Stimulated activated CD4-positive, alpha-beta T cell treated with anti-CD3 and anti-CD28 coated beads, Interleukin-2, amount 100 ng/mL, for 4 hours (primary cell): ENCODE data around the gene SMG6.

Source experiments
- DNase-seq: peaks from one replicate; pipeline ENCODE4 v3.0.0-alpha.2; 2020; ENCODE audit warnings: low read depth

Gene SMG6

DNA sequence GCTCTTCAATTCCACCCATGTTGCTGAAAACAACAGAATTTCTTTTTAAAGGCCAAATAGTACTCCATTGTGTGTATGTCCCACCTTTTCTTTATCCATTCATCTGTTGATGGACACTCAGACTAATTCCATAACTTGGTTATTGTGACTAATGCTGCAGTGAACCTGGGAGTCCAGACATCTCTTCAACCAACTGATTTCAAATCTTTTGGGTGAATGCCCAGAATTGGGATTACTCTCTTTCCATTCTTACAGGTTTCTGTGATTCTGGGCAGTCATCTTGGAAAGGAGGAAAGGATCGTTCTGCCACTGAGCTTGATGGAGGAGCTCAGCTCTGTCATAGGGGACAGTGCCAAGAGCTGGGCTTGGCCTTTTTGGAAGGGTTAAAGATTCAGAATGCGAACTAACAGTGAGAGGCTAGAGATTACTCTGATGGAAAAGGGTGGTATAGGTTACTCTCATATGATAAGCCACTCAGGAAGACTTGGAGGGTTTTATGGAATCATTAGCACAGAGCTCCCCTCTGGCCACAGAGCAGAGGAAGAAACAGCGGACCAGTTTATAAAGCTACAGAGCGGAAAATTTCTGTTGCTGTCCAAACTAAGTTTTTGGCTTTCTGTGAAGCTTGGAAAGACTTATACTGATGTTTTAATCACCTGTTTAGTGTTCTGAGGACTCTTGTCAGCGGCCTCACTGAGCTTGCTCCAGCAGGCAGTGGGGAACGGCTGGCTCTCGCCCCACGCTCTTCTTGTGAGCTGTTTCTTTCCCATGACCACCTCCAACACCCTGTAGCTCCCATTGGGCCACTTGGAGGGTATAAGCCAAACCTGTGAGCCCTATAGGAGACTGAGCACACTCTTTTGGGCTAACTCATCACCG is 200.4 kb downstream of the SMG6 start:
- no peak for DNase-seq

DNA sequence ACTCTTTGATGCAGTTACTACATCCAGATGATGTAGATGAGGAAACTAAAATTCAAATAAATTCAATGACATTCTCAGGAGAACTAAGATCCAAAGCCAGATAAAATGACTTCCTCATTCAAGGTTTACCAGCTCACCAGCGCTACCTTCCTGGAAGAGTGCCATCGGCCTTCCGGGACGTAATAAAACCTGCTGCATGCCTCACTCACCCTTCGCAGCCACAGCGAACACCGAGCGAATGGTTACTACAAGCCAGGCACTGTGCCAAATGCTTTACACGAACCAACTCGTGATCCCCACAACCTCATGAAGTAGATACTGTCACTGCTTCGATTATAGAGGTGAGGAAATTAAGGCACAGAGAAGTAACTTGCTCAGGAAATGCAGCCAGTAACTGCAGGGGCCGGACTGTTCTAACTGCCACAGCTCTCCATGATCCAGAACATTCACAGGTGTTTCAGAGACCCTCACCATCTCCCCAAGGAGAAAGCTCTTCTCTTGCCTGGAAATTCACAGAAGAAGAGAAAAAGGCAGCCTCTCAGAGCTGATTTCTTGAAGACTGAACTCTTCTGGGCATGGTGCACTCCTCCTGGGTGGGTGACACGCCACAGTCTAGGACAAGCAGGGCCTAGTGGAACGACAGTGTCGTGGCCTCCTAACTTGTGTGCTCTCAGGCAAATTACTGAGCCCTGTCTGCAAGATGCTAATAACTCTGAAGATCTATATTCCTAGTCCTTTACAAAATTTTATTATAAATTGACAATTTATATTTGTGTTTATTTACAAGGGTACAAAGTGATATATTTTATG is 201.9 kb downstream of the SMG6 start:
- peak; percentile 20 for DNase-seq

DNA sequence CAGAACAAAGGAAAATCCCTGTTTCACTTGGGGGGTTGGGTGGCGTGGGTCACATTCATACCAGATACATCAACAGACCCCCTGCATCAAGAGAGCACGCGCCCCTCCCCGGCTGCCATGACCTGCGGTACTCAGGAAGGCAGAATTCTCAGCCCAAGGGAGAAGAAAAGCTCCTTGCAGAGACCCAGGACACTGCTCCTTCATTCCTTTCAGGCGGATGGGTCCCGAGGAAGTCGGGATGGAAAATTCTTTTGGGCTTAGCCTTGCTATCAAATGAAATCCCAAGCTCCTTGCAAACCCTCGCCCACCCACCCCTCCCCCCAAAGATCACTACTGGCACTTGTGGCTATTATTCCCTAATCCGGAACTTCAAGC is 208.1 kb downstream of the SMG6 start:
- no peak for DNase-seq

DNA sequence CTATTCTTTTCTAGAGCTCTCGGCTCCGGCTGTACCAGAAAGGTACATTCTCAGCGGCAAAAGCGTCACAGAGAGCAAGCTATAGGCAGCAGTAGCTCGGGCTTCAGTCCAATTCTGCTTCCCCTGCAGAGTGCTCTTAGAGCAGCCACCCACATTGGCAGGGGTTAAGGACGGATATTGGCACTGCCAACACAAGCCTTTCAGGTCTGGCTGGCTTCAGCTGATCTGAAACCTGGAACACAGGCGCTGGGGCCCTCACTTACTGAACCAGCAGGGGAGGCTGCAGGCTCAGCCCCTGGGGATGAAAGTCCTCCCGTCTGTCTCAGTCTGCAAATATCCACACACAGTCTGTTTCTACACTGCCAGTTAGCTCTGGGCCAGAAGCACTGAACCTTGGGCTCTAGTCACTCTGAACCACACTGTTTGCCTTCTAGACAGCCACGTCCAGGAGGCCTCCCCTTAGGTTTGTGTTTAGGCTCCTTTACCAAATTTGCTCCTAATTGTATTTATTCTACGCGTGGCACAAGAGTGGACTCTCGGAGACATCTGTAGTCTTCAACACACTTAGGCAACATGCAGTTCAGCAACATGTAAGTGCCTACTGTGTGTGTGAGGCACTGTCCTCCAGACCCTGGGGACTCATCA is 208.6 kb downstream of the SMG6 start:
- DNase-seq = no peak

DNA sequence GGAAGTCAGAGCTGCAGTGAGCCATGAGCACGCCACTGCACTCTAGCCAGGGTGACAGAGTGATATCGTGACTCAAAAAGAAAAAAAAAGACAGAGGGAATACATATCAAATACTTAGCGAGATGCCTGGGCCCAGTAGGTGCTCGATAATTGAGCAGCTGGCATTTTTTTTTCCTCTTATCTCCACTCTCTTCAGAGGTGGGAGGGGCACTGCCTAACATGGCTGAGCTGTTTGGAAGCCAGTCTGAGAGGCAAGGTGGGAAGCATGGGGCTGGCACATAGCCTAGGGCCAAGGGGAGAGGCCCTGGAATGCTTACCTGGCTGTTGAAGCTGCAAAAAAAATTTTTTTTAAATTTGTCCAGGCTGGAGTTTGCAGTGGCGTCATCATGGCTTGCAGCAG is 210.2 kb downstream of the SMG6 start:
- no peak for DNase-seq

DNA sequence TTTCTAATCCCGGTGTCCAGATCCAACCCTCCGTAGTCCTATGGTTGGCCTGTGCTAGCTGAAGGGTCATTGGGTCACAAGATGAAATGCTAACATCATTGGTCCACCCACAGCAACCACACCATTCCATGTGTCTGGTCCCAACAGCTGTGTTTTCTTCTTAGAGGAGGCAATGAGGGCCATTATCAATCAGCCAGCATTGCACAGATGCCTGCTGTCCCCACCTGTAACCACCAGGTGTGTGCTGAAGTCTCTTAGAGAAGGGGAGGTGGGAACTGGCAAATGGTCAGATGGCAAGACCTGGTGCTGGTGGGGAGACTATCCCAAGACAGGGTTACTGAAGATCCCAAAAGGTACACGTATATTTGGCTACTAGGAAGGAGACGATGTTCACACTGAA is 211.3 kb downstream of the SMG6 start:
- no peak for DNase-seq

DNA sequence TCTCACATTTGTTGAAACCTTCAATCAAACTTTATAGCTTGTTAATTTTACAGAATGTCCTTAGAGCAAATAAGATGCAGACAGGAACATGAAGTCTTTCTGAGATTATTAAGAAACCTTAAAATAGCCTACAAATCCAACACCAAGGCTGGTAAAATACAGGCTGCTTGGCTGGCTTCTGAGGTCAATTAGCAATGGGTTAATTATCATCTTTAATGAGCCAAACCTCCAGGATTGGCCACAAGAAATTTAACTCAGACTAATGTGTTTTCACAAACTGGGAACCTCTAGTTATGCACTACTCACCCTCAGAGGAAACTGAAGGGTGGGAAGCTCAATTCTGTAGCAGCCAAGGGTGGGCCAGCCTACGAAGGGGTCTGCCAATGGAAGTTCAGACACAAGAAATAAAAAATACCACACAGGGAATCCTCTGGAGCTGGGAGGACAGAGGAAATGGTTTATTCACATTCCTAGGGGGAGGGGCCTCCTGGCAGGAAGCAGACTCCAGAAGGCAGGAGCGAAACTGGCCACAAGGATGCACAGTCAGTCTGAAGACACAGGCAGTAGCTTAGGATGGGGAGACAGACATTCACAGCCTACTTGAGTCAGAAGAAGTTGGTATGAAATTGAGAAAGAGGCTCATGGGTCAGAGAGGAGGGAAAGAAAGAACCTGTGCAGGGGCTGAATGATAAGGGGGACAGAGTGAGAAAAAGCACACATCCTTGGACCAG is 212.6 kb downstream of the SMG6 start:
- no peak for DNase-seq

- peak; percentile 27 for DNase-seq
These were observed 213.4 kb downstream of the SMG6 start for GRCh38 chr17:2090210-2090641.

- DNase-seq = no peak
These were observed 214.6 kb downstream of the SMG6 start for GRCh38 chr17:2089021-2089422.

- peak; percentile 17 for DNase-seq
These were observed 215.9 kb downstream of the SMG6 start for GRCh38 chr17:2087597-2088211.

DNA sequence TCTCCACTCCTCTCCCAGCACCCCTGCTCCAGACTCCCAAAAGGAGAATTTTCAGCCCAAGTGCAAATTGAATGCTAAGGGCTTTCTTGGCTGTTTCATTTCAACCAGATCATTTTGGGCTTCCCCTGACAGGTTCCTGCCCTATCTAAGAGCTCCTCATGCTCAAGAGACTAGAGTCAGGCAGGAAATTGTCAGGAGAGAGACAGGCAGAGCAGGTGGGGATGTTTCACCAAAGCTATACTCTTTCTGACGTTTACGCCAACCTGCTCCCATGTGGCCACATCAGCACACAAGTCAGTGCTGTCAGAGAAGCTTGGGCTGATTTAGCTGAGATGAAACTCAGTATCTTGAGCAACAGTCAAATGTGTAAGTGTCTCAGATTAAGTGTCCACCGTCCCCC is 217.3 kb downstream of the SMG6 start:
- DNase-seq = no peak

- DNase-seq = no peak
These were observed 218.0 kb downstream of the SMG6 start for GRCh38 chr17:2085648-2085949.

DNA sequence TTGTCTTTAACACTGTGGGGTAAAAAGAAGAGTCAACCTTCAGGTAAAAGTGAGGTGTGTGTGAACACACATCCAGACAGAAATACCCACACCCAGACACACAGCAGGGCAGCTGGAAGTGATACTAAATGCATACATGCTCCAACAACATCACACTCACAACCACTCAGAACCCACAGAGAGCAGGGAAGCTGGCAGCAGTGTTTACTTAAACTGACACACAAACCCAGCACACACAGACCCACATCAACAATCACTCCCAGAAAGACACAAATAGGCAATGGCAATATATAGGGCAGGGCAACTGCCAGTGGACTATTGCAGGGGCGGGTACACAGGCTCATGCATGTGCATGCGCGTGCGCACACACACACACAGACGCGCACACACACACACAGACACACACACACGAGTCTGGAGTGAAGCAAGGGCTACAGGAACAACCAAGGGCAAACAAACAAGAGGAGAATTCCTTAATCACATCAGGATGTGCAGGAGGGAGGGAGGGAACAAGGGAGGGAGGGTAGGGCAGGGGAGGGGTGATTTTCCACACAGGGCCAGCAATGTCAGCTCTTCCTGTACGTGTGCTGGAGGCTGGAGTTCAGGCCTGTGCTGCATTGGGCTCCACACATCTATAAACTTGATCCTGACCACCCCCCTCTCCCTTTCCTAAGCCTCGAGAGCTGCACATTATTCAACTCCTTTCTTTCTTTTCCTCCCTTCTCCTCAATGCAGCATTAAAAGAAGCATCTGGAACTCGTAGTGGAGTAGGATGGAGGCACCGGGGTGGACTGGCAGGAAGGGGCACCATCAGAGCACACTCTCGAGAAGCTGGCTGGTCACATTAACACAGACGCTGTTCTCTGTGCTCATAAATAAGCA is 218.6 kb downstream of the SMG6 start:
- no peak for DNase-seq

GRCh38 chr17:2084036-2084765 is 219.4 kb downstream of the SMG6 start:
- no peak for DNase-seq

GRCh38 chr17:2083613-2084035 is 220.0 kb downstream of the SMG6 start:
- no peak for DNase-seq

DNA sequence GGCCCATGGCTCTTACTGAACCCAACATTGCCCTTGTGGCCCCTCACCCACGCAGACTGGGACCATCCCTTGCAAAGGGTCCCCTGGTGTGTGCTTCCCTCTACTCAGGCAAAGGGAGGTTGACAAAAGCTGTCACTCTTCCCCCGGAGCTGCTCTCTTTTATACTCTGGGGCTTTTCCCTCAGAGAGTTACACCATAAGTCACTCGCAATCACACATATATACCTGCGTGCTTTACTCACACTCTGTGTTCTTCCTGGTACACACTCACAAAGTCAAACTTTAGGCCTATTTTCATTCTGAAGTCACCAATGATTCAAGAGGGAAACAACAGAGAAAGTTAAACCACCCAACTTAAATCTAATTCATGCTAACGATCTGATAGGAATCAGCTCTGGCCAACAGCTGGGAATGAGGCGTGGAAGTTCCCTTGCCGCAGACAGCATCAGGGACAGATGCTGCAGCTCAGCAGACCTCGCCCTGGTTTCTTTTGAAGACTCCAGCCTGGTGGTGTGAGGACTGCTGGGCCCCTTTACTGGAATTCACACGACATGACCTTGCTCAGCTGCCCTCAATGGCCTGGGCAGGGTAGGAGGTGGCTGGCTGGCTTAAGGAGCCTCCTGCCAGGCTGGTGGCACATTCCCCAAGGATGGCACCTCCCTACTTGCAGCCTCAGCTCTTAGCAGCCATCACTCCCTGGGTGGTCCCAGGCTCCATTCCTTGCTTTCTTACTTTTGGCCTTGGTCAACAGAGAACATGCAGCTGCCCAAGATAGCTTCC is 221.4 kb downstream of the SMG6 start:
- no peak for DNase-seq

DNA sequence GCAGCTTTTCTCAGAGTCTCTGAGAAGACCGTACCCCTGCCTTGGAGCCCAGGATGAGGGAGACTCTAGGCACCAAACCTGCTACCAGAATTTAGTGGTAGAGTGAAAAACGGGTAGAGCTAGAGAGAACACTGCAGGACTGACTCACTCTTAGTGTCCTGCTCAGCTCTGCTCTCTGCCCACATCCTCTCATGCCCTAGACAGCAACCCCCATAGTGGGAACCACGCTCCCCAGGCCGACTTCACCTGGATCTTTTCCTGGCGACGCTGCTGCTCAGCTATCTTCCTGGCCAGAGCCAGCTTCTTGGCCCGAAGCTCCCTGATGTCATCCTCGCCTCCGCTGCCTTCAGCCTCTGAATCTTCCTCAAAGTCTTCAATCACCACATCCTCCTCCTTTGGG is 222.0 kb downstream of the SMG6 start:
- DNase-seq = no peak

DNA sequence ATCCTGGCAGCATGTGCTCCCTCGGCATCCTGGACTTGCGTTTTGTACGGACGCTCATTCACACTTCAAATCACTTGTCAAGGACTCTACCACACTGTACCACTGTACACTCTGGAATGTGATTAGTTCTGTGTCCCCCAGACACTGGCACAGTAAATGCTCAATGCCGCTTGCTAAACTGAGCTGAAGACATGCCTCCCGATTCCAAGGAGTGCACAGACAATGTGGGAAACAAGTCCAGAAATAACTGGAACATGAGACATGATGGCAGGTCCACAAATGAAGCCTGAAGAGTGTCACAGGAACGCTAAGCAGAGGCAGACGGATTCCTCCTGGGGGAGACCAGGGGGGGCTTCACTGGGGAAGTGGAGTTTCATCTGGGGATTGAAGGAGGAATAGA is 226.5 kb downstream of the SMG6 start:
- no peak for DNase-seq
